Vagina (tissue), 2 donors: ENCODE results near the gene SAMD4A. TPM values are rescaled to one million over a fixed set of nuclear protein-coding genes. Genes with fewer than 3 reads are reported as not detected.

ENCODE experiments used
- DNase-seq, 2 donors: peaks; one replicate each; pipeline ENCODE4 v3.0.0-alpha.2; 2017; ENCODE audit errors: extremely low spot score in 2 of 2
- H3K27ac ChIP-seq: fragments of 200-600 bp; sonication (generic); one replicate; pipeline ENCODE4 v1.5.1; 2019
- H3K27me3 ChIP-seq: fragments of 200-600 bp; sonication (generic); one replicate; pipeline ENCODE4 v1.5.1; 2019
- H3K36me3 ChIP-seq, 2 donors: fragments of 200-600 bp; sonication (generic); one replicate each; pipeline ENCODE4 v1.5.1; 2017 to 2019
- H3K4me1 ChIP-seq: fragments of 200-600 bp; sonication (generic); one replicate; pipeline ENCODE4 v1.5.1; 2019
- H3K4me3 ChIP-seq, 2 donors: fragments of 200-600 bp; sonication (generic); 1 replicate in 1 of 2; 2 replicates in 1 of 2; pipeline ENCODE4 v1.5.1; 2016 to 2019
- H3K9me3 ChIP-seq: fragments of 200-600 bp; sonication (generic); one replicate; pipeline ENCODE4 v1.5.1; 2019
- POLR2A ChIP-seq, 2 donors: fragments of 450-650 bp; IDR thresholded peaks; one replicate each; pipeline ENCODE4 v1.6.1; 2017; ENCODE audit warnings: antibody characterized with exemption in 2 of 2, mild to moderate bottlenecking in 2 of 2, moderate library complexity in 2 of 2
- POLR2AphosphoS5 ChIP-seq, 2 donors: sonication (generic); formaldehyde crosslinking; IDR thresholded peaks; one replicate each; pipeline ENCODE4 v1.9.0; 2017; ENCODE audit warnings: antibody characterized with exemption in 2 of 2, mild to moderate bottlenecking in 2 of 2, low read depth in 1 of 2; ENCODE audit not compliant: insufficient read depth in 1 of 2
- intact Hi-C: fragments of 100-400 bp; cut with DNase I; formaldehyde crosslinking; loops from one replicate; pipeline ENCODE4 v1.15.1; 2023
- total RNA-seq: library from RNA; depleted of rRNA; stranded (reverse); fragments of >200 nt; gene quantifications from one replicate; pipeline ENCODE4 v1.2.3, GENCODE V29; 2016
- TF ChIP-seq, protein P1 (sequence below), 3 experiments: fragments of 450-650 bp in 2 of 3; fragments of 200-600 bp in 1 of 3; sonication (generic) in 1 of 3; IDR thresholded peaks; one replicate each; pipeline ENCODE4 v1.5.1; 2017 to 2019; ENCODE audit warnings: antibody characterized with exemption in 3 of 3, mild to moderate bottlenecking in 2 of 3, moderate library complexity in 2 of 3

SAMD4A gene
- total RNA-seq, 1 donor from 2014 or later, result 43.0 TPM

DNA sequence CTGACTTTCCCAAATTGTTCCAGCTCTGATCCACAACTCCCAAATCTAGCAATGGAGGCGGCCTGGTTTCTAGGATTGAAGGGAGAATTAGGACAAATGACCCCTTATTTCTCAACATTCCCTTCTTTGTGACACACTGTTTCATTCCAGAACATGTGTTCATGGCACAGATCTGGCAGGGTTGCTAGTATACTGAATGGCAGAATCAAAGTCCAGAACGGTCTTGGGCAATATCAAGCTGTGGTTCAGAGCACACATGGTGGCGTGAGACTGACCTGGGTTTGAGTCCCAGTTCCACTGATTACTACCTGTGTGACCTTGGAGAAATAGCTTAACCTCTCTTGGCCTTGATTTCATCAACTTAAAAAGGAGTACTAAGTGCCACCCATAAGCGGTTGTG is 152.5 kb downstream of the SAMD4A start:
- no peak for DNase-seq
- Histone ChIP-seq H3K27ac (peak overlapping the region; percentile 46), H3K4me1 (peaks cover 27% of the 10 kb centered on the region), H3K9me3 (no peaks in the 10 kb centered on the region), H3K4me3 (no peak overlapping the region), H3K36me3 (no peaks in the 10 kb centered on the region), H3K27me3 (no peaks in the 10 kb centered on the region)
- intact Hi-C loops, result no loop called here
- TF ChIP-seq POLR2A (IDR thresholded peaks at IDR 0.05) (no peak), POLR2AphosphoS5 (IDR thresholded peaks at IDR 0.05; ENCODE audit: insufficient read depth in 1 of 2, low read depth in 1 of 2) (no peak)
- TF ChIP-seq, protein P1, sequence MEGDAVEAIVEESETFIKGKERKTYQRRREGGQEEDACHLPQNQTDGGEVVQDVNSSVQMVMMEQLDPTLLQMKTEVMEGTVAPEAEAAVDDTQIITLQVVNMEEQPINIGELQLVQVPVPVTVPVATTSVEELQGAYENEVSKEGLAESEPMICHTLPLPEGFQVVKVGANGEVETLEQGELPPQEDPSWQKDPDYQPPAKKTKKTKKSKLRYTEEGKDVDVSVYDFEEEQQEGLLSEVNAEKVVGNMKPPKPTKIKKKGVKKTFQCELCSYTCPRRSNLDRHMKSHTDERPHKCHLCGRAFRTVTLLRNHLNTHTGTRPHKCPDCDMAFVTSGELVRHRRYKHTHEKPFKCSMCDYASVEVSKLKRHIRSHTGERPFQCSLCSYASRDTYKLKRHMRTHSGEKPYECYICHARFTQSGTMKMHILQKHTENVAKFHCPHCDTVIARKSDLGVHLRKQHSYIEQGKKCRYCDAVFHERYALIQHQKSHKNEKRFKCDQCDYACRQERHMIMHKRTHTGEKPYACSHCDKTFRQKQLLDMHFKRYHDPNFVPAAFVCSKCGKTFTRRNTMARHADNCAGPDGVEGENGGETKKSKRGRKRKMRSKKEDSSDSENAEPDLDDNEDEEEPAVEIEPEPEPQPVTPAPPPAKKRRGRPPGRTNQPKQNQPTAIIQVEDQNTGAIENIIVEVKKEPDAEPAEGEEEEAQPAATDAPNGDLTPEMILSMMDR (IDR thresholded peaks at IDR 0.05), result no peak

DNA sequence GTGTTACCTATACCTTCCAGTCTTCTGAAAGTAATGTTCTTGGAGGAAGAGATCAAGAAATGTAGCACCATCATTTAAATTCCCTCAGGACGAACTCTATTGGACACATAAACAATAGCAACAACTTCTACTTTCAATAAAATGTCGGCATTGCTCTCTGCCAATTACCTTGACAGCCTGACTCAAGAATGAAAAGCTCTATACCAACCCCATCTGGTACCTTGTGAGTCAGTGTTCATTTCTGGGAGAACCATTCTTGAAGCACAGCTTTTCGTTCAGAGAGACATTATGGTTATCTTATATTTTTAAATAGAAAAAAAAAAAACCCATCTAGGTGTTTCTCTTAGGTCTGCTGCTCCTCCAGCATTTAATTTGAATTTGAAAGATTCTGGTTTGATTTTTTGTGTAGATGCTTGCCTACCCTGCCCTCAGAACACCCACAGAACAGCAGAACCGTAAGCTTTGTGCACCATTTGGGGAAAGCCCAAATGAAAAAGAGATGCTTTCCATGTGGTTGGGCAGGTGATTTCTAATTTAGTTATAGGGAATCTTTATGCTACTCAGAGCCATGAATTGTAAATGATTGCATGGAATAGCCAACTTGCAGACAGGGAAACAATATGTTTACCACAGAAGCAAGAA is 156.0 kb downstream of the SAMD4A start:
- Histone ChIP-seq H3K9me3 (no peaks in the 10 kb centered on the region), H3K4me1 (peaks cover 23% of the 10 kb centered on the region), H3K4me3 (no peak overlapping the region), H3K36me3 (no peaks in the 10 kb centered on the region), H3K27ac (no peak overlapping the region), H3K27me3 (no peaks in the 10 kb centered on the region)
- TF ChIP-seq POLR2AphosphoS5 (IDR thresholded peaks at IDR 0.05; ENCODE audit: insufficient read depth in 1 of 2, low read depth in 1 of 2) (no peak), POLR2A (IDR thresholded peaks at IDR 0.05) (no peak)
- TF ChIP-seq, protein P1 (IDR thresholded peaks at IDR 0.05), result no peak
- no peak for DNase-seq
- intact Hi-C loops, result no loop called here

DNA sequence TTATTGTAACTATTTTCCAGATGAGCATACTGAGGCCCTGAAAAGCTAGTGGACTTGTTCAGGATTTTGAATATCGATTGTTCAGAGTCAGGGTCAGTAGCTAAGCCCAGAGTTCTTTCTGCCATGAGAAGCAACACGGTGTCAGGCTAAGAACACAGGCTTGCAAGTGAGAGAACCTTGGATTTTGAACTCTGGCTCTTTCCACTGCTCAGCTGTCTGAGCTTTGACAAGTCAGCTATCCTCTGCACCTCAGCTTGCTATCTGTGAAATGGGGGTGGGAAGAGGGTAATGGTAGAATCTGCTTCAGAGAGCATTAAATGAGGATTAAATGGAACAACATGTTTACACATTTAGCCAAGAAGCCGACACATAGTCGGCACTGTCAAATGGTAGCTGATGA is 157.2 kb downstream of the SAMD4A start:
- Histone ChIP-seq H3K27ac (no peak overlapping the region), H3K36me3 (no peaks in the 10 kb centered on the region), H3K4me1 (peaks cover 11% of the 10 kb centered on the region), H3K9me3 (no peaks in the 10 kb centered on the region), H3K27me3 (no peaks in the 10 kb centered on the region), H3K4me3 (no peak overlapping the region)
- TF ChIP-seq, protein P1 (IDR thresholded peaks at IDR 0.05), result no peak
- TF ChIP-seq POLR2AphosphoS5 (IDR thresholded peaks at IDR 0.05; ENCODE audit: insufficient read depth in 1 of 2, low read depth in 1 of 2) (no peak), POLR2A (IDR thresholded peaks at IDR 0.05) (no peak)
- DNase-seq, result no peak
- intact Hi-C loops, result no loop called here

DNA sequence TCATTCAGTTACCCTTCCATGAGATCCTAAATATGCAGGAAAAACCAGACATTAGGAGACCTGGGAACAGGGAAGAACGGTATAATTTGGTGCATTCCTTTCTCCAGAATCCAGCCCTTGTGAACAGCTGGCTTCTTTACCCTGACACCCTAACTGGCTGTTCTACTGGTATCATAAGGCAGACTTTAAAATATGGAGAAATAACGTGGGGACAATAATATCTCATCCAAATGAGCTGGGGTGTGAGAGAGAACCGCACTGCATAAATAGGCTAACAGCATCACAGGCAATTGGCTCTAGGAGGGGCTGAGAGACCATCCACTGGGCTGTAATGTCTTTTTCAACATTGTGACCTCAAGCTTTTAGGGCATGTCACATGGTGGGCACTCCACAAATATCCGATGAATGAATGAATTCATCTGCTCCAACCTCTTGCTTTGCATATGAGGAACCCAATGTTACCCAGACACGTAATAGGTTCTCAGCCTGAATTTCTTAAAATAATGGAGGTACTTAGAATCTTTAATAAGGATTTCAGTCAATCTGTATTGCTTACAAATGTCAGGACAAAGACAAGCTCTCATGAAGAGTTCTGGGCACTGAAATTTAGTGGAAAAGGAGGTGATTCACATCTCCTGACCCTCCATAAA is 157.9 kb downstream of the SAMD4A start:
- intact Hi-C loops, result no loop called here
- DNase-seq, result no peak

More for the DNA sequence above, 157.9 kb downstream of the SAMD4A start:
- no peak overlapping the region for H3K4me3 ChIP-seq
- TF ChIP-seq POLR2AphosphoS5 (IDR thresholded peaks at IDR 0.05; ENCODE audit: insufficient read depth in 1 of 2, low read depth in 1 of 2) (no peak), POLR2A (IDR thresholded peaks at IDR 0.05) (no peak)
- TF ChIP-seq, protein P1 (IDR thresholded peaks at IDR 0.05), result no peak
- no peaks in the 10 kb centered on the region for H3K36me3 ChIP-seq
- H3K4me1 ChIP-seq, result peaks cover 6% of the 10 kb centered on the region
- H3K27ac ChIP-seq, result no peak overlapping the region
- no peaks in the 10 kb centered on the region for H3K27me3 ChIP-seq
- H3K9me3 ChIP-seq, result no peaks in the 10 kb centered on the region
